Measurements from ENCODE around the gene CHTOP.
A peak's percentile ranks its signal among the peaks of the same experiment; 100 is the strongest.

The CHTOP gene

DNA sequence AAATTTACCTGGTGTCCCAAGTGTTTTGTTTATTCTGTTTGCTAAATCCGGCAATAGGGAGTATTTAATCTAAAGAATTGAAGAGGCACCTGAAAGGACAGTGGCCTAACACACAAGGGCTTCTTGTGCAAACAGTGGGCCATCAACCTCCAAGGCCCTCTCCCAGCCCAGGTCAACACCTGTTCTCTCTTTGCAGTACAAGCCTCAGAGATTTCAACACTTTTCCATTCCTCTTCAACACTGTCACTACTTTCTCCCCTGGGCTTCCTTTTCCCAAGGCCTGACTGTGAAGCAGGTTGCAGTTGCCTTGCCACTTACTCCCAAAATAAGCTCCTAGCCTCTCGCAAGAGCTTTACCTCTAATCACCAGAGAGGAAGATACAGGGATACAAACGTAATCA, 21.5 kb downstream of the CHTOP start:
- no peaks in the 10 kb centered on the region for H3K9me3 ChIP-seq (ENCODE audit: low read length)
- peaks cover 6% of the 10 kb centered on the region; the same call in 1 of the 2 replicates for H3F3A ChIP-seq (ENCODE audit: insufficient read depth, low read length)
- H3K27ac ChIP-seq (ENCODE audit: low read depth, low read length, poor library complexity, severe bottlenecking): peak overlapping the region; percentile 10
- no peaks in the 10 kb centered on the region for H3K27me3 ChIP-seq (ENCODE audit: insufficient read depth, low read length)
- no peaks in the 10 kb centered on the region for H3K9me2 ChIP-seq (ENCODE audit: low read depth, low read length)
- no peak for TF ChIP-seq EZH2 (IDR thresholded peaks at IDR 0.05; ENCODE audit: borderline replicate concordance, low read length)
- TF ChIP-seq, protein P1, sequence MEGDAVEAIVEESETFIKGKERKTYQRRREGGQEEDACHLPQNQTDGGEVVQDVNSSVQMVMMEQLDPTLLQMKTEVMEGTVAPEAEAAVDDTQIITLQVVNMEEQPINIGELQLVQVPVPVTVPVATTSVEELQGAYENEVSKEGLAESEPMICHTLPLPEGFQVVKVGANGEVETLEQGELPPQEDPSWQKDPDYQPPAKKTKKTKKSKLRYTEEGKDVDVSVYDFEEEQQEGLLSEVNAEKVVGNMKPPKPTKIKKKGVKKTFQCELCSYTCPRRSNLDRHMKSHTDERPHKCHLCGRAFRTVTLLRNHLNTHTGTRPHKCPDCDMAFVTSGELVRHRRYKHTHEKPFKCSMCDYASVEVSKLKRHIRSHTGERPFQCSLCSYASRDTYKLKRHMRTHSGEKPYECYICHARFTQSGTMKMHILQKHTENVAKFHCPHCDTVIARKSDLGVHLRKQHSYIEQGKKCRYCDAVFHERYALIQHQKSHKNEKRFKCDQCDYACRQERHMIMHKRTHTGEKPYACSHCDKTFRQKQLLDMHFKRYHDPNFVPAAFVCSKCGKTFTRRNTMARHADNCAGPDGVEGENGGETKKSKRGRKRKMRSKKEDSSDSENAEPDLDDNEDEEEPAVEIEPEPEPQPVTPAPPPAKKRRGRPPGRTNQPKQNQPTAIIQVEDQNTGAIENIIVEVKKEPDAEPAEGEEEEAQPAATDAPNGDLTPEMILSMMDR (IDR thresholded peaks at IDR 0.05; ENCODE audit: low read length): no peak
- H2AFZ ChIP-seq (ENCODE audit: low read length): 0 out of 2 replicates have a peak overlapping the region, but pooled peaks have one; percentile 53
- no peak overlapping the region for H3K4me2 ChIP-seq (ENCODE audit: low read length)
- no peak overlapping the region for H3K4me3 ChIP-seq (ENCODE audit: low read depth, low read length, poor library complexity, severe bottlenecking)
- peaks cover 24% of the 10 kb centered on the region for H3K4me1 ChIP-seq (ENCODE audit: insufficient read depth, low read length, severe bottlenecking)
- H4K20me1 ChIP-seq (ENCODE audit: insufficient read depth, low read length): no peaks in the 10 kb centered on the region
- no peak overlapping the region for H3K9ac ChIP-seq (ENCODE audit: low read length)
- no peaks in the 10 kb centered on the region for H3K36me3 ChIP-seq (ENCODE audit: insufficient read depth, low read length)
- 0 out of 2 replicates have a peak, but pooled peaks cover 7% of the 10 kb centered on the region for H3K79me2 ChIP-seq (ENCODE audit: insufficient read depth, low read length)

DNA sequence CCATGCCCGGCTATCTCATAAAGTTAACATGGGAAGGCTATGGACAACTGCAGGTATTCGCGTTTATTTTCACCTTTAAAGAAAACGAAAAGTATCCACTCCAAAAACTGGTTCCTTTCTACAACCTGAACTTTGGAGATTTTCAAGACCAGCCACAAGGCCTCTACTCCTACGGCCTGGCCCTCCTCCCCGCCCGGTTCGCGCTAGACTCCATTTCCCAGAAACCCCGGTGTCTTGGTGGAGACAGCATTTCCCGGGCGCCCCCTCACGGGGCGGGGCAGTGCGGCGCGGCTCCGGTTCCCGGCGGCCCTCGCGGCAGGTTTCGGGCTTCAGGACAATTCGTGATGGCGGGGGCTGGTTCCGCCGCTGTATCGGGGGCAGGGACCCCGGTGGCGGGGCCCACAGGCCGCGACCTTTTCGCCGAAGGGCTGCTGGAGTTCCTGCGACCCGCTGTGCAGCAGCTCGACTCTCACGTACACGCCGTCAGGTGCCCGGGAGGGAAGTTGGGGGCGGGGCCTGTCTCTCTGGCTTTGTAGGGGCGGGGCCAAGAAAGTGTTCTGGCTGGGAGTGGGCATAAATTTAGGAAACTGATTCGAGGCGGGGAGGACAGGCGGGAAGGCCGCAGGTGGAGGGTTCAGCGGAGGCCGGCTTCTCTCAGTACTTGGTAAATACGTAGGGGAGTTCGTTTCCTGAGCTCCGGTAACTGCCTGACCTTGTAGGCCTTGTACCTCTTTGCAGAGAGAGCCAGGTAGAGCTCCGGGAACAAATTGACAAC, 24.7 kb downstream of the CHTOP start, which contains the start of gene SNAPIN:
SNAPIN (plus strand) TSS at position 304 of the 775 bp plus-strand sequence; CDS start at position 345, 41 bp downstream.
- peak within 1 kb of the TSS; percentile 75 for H3K4me2 ChIP-seq (ENCODE audit: low read length)
- H3K79me2 ChIP-seq (ENCODE audit: insufficient read depth, low read length): 0 out of 2 replicates have a peak, but pooled peaks cover 7% of the 10 kb centered on the region
- no peaks in the 10 kb centered on the region for H3K27me3 ChIP-seq (ENCODE audit: insufficient read depth, low read length)
- H3K36me3 ChIP-seq (ENCODE audit: insufficient read depth, low read length): peaks cover 30% of the 10 kb centered on the region
- no peaks in the 10 kb centered on the region for H3K9me3 ChIP-seq (ENCODE audit: low read length)
- peak within 1 kb of the TSS; percentile 68 for H3K27ac ChIP-seq (ENCODE audit: low read depth, low read length, poor library complexity, severe bottlenecking)
- peak within 1 kb of the TSS; percentile 83 for H3K4me3 ChIP-seq (ENCODE audit: low read depth, low read length, poor library complexity, severe bottlenecking)
- peak within 1 kb of the TSS; percentile 87 for H3K9ac ChIP-seq (ENCODE audit: low read length)
- 0 out of 2 replicates have a peak within 1 kb of the TSS, but pooled peaks have one; percentile 16 for H2AFZ ChIP-seq (ENCODE audit: low read length)
- H3K4me1 ChIP-seq (ENCODE audit: insufficient read depth, low read length, severe bottlenecking): peaks cover 17% of the 10 kb centered on the region
- no peaks in the 10 kb centered on the region for H4K20me1 ChIP-seq (ENCODE audit: insufficient read depth, low read length)
- peaks cover 6% of the 10 kb centered on the region for H3F3A ChIP-seq (ENCODE audit: insufficient read depth, low read length)
- no peak for TF ChIP-seq EZH2 (IDR thresholded peaks at IDR 0.05; ENCODE audit: borderline replicate concordance, low read length)
- TF ChIP-seq, protein P1 (IDR thresholded peaks at IDR 0.05; ENCODE audit: low read length): no peak
- H3K9me2 ChIP-seq (ENCODE audit: low read depth, low read length): no peaks in the 10 kb centered on the region

DNA sequence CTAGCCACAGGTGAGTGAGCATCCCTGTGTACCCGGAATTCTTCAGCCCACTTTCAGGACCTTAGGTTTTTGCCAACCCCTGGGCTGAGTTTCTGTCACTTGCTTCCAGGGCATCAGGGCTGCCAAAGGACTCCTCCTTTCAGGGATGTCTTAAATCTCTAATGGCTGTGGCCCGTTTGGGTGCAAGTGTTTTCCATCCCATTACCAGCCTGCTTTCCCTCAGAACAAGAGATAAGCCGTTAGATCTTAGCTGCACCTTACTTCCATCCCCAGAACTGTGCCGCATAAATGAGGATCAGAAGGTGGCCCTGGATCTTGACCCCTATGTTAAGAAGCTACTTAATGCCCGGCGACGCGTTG, 25.3 kb downstream of the CHTOP start:
- TF ChIP-seq, protein P1 (IDR thresholded peaks at IDR 0.05; ENCODE audit: low read length): no peak
- Histone ChIP-seq H3K79me2 (ENCODE audit: insufficient read depth, low read length) (0 out of 2 replicates have a peak, but pooled peaks cover 7% of the 10 kb centered on the region), H4K20me1 (ENCODE audit: insufficient read depth, low read length) (no peaks in the 10 kb centered on the region), H3K9ac (ENCODE audit: low read length) (peak overlapping the region; percentile 87), H2AFZ (ENCODE audit: low read length) (no peak overlapping the region), H3K9me3 (ENCODE audit: low read length) (no peaks in the 10 kb centered on the region), H3K27me3 (ENCODE audit: insufficient read depth, low read length) (no peaks in the 10 kb centered on the region), H3K4me1 (ENCODE audit: insufficient read depth, low read length, severe bottlenecking) (peaks cover 17% of the 10 kb centered on the region), H3K4me3 (ENCODE audit: low read depth, low read length, poor library complexity, severe bottlenecking) (peak overlapping the region; percentile 83), H3K4me2 (ENCODE audit: low read length) (peak overlapping the region; percentile 75), H3K27ac (ENCODE audit: low read depth, low read length, poor library complexity, severe bottlenecking) (peak overlapping the region; percentile 68), H3K36me3 (ENCODE audit: insufficient read depth, low read length) (peaks cover 36% of the 10 kb centered on the region), H3K9me2 (ENCODE audit: low read depth, low read length) (no peaks in the 10 kb centered on the region), H3F3A (ENCODE audit: insufficient read depth, low read length) (peaks cover 3% of the 10 kb centered on the region)
